Stimulated activated naive CD4-positive, alpha-beta T cell (primary cell): ENCODE results near the gene HOXC13.
A peak's percentile ranks its signal among the peaks of the same experiment; 100 is the strongest.

Source experiments
- DNase-seq, 6 experiments: peaks; one replicate each; lab custom pipeline; 2025; lab: John Stamatoyannopoulos, UW

HOXC13 gene

DNA sequence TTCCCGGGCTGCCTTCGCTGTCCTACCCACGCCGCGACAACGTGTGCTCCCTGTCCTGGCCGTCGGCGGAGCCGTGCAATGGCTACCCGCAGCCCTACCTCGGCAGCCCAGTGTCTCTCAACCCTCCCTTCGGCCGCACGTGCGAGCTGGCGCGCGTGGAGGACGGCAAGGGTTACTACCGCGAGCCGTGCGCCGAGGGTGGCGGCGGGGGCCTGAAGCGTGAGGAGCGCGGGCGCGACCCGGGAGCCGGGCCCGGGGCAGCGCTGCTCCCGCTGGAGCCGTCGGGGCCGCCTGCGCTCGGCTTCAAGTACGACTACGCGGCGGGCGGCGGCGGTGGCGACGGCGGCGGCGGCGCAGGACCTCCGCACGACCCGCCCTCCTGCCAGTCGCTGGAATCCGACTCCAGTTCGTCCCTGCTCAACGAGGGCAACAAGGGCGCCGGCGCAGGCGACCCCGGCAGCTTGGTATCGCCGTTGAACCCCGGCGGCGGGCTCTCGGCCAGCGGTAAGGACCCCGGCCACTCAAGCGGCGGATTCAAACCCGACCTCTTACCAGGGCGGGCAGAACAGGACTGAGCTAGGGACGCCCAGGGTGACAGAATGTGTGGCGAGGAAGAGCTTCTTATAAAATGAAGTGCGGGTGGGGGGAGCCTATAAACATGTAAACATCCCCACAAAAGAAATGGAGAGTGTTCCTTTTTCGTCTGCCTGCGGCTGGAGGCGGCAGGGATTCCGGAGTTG is 16.6 kb downstream of the HOXC13 start:
- peak in 1 of 6 experiments; percentile 41 for DNase-seq

DNA sequence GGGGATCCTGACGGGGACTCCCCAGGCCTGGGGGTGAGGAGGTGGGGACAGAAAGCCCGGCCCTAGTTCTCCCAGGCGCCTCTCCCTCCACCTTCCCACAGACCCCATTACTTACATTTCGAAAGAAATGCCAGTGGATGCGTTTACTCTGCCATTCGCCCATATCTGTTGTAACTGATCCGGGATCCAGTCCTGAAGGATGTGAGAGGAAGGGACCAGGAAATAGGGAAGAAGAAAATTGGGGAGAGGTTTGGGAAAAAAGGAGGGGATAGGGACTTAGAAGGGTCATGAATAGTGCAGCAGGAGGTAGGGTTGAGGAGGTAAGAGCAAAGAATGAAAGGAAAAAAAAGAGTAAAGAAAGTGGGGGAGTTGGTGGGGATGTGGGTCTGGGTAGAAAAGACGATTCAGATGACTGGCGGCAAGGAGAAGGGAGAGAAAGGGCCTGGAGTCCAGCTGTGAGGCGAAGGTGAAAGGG is 17.2 kb downstream of the HOXC13 start:
- DNase-seq = no peak

DNA sequence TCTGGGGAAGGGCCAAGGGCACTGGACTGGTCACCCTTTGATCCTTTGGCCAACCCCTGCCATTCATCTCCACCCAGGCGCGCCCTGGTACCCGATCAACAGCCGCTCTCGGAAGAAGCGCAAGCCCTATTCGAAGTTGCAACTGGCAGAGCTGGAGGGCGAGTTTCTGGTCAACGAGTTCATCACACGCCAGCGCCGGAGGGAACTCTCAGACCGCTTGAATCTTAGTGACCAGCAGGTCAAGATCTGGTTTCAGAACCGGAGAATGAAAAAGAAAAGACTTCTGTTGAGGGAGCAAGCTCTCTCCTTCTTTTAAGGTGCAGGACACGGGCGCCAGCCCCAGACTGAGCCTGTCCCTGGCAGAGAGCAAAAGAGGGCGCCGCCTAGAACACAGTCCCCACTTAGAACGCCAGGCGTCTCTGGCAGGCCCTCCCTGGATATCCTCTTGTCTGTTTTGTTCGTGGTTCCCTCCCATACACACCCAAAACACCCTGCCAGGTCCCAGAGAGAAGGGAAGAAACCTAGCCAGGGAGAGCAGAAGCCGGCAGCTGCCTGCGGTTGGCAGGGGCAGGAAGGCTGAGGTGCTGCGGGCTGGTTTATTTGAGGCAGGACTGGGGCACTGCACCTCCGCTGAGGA is 17.7 kb downstream of the HOXC13 start:
- DNase-seq = peak in 1 of 6 experiments; percentile 22

DNA sequence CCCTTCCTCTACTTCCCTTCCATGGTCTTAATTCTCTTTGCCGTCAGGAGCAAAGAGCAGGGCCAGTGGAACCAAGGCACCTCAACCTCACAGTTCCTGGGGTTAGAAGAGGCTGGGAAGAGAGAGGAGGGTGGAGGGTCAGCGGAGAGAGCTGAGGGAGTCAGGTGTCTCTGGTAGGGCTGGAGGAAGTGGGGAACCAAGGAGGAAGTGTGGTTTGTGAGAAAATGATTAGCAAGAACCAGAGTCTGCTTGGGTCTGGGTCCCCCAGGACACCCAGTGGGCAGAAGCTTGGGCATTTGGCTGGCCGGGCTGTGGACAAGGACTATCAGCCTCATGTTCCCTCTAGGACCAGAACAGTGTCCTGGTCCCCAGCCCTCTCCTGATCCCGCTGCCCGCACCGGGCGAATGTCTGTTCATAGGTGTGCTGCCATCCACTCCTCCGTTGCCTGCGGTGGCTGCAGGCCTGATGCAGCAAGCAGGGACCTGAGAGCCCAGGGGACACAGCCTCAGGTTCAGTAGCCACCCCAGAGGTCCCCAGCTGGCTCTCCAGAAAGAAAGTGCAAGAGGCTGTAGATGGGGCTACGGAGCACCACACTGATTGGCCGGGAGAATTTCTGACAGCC is 18.4 kb downstream of the HOXC13 start:
- DNase-seq = no peak

DNA sequence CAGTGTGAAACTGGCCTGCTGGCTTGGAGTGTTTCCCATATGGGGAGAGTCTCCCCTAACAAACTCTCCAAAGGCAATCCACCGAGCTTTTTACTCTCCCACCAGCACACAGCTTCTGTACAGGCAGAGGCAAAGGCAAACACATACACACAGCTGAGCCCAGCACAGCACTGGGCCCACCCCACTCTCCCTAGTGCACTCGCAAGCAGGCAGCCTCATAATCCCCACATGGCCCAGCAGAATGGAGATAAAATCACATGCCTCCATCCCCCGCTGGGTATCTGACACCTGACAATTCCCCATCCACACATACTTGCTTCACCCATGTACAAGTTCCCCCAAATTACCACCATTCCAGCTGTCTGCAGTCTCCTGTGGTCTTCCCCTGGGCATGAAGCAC is 19.5 kb downstream of the HOXC13 start:
- no peak for DNase-seq

DNA sequence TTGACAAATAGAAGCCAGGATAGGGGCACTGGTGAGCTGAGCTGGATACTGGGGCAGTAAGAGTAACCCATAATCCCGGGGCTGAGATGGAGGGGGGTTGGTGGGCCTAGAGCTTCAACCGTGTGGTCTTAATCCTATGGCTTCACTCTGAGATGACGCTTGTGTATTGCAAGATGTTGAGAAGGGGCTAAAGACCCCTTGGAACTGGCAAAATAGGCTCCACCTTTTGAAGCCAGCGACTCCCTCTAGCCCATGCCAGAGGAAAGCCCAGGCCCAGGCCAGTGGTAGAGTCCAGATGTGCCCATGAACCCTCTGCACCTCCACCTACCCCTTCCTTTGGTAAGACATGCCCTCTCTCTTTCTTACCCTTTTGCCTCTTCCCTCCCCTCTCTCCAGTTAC is 20.7 kb downstream of the HOXC13 start:
- DNase-seq = no peak

DNA sequence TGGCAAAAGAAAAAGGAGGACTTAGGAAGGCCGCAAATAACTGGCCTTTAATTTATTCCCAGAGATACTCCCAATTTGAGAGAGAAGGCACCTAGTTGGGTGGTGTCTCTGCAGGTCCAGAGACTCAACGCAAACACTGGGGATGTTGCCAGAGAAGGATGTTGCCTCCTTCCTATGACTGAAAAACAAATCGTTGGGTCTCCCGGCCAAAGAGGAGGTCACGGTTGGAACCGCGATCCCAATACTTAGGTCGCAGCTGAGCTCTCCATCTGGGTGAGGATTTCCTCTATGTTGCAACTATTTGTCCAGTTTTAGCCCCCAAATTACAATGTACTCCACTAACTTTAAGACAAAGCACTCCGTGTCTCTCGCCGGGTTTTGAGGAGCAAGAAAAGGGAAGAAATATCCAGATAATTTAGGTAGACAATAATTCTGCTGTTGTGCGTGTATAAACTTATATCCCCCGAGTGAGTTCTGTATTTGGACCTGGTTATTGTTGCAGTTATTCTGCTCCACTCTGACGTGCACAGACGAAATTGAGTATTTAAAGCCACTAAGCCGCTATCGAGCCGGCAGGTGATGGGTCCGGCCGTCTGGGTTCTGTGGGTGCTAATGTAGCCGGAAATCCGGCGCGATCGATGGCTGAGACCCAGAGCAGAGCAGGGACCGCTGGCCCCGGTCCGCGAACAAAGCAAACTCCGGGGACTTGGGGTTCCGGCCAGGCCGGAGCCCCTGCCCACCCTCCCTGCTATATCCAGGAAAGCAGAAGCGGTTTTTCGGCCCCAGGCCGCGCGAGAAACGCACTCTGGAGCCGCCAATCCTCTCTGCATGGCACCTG is 21.8 kb downstream of the HOXC13 start:
- DNase-seq = no peak

DNA sequence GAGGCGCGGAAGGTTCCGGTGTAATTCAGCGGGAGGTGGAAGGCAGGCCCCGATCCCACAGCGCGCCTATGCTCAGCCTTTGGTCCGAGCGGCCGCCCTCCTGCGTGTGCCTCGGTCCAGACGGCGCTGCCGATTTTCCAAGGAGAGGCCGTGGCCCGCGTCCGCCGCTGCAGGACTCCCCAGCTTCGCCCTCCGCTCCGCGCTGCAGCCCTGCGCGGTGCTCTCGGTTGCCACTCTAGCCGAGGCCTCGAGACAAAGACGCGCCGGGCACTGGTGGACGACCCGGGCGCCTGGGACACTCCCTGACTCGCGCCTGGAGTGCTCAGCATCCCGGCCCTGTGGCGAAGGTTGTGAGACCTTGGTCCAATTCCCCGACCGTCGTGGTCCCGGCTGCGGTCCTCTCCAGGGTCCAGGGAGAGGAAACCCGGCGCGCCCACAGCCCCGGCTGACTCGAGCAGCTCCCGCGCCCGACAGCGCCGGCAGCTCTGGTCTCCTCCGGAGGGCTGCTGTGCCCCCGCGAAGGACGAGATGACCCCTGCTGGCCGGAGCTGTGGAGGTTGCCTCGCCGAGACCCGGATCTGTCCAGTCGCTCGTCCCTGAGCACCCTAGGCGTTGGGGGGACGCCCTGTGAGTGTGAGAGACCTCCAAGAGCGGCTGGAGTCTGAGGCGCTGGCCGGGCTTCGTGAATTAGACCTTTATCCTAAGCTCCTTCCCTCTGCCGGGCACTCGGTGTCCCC is 22.6 kb downstream of the HOXC13 start:
- no peak for DNase-seq

DNA sequence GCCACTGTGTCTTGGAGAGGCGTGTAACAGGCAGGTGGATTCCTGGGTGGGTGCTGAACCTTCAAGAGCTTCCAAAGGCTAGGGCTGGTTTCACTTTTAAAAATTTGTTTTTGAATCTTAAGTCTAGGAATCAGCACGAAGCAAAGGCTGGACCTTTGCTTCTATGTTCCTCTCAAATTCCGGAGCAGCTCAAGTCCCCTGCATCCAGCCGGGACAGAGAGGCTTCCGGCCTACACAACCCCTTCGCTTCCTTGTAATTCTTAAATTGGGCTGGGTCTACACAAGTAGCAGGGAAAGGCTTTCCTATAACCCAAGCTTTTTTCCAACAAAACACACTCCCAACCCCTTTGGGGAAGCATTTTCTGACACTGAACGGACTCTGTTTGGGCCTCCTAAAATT is 24.4 kb downstream of the HOXC13 start:
- DNase-seq = no peak

DNA sequence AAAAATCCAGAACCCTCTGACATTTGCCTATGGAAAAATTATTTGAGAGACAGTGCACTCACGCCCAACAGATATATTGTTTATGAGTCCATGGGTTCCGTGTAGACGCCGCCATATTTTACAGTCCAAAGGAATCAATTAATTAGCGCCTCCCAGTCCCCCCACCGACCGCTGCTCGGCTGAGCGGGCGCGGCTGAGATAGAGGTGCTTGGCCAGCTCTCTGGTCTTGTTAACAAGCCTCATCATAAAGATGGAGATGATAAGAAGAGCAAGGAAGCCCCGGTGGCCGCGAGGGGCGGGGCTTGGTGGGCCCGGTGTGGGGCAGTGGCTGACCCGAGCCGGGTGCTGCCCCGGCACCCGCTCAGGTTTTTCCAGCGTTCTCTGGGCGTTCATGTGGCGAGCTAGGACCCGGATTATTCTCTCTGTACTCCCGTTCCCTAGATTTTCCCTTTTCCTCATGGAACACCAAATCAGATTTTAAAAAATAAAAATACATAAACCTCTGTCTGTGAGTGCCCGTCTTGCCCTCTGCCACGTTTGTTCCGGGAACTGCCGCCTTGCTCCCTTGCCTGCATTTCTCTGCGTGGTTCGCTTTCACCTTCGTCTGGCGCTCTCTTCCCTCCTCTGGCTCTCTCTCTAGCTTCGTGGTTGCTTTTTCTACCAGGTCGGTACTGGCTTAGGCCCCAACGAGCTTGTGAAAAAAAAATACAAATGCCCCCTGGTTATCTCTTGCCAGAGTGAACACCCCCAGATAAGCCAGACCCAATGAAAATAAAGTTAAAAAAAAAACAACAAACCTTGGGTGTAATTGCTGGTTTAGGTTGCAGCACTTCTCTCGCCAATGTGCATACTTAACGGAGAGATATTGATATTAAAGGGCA is 25.0 kb downstream of the HOXC13 start:
- no peak for DNase-seq

DNA sequence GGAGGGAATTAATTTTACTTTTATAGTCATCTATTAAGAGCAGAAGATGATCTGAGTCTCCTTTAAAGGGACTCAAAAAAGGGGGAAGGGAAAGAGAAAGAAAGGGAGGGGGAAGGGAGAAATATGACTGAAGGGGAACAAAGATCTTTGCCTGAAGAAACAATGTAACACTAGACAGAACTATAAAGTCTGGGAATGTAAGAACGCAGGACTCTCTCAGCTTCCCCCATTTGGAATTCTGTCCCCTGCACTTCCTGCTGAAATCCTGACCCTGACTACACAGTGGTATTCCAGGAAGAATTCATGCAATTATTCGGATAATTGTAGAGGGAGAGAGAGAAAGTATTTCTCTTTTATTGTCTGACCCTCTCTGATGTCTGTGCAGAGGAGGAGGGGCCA is 25.7 kb downstream of the HOXC13 start:
- no peak for DNase-seq

DNA sequence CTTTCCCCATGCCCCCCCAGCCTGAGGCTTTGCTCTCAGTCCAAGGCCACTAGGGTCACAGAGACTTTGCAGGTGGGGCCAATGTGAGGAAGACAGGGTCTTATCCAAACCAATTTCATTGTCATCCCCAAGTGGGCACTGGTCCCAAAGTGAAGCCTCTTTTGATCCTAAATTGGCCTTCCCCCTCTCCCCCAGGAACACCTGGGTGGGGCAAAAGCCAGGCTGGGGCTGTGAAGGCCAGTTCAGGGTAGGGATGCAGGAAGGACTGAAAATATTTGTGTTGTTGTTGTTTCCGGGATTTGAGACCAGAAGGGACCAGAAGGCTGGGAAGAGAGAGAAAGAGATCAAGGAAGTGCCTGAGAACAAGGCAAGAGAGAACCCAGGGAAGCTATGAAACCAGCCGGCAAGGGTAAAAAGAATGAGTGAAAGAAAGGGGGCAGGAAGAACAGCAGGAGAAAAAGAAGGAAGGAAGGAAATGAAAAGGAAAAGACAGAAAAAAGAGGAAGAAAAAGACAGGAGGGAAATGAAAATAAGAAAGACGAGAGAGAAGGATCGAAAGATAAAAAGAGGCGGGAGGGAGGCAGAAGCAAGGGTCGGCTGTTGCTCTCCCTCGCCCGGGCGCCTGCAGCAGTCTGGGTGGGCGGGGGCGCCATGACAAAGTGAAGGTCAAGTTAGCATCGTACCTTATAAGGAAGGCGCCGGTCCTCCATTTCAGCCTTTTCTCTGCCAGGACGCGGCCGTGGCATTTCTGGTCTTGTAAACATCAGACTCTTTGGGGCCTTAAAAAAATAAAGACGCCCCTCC is 26.9 kb downstream of the HOXC13 start:
- DNase-seq = no peak

DNA sequence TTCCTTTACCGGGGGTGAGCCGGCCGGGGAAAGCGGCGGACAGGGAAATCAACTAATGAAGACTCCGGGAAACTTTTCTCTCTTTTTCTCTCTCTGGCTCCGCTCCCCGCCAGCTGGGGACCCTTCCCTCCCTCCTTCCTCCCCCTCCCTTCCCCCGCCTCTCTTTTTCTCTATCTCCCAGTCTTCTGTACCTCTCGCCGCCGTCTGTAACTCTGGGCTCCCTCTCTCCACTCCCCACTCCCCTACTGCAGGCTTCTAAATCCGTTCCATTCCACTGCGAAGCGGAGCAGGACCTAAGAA is 27.4 kb downstream of the HOXC13 start:
- DNase-seq = no peak

DNA sequence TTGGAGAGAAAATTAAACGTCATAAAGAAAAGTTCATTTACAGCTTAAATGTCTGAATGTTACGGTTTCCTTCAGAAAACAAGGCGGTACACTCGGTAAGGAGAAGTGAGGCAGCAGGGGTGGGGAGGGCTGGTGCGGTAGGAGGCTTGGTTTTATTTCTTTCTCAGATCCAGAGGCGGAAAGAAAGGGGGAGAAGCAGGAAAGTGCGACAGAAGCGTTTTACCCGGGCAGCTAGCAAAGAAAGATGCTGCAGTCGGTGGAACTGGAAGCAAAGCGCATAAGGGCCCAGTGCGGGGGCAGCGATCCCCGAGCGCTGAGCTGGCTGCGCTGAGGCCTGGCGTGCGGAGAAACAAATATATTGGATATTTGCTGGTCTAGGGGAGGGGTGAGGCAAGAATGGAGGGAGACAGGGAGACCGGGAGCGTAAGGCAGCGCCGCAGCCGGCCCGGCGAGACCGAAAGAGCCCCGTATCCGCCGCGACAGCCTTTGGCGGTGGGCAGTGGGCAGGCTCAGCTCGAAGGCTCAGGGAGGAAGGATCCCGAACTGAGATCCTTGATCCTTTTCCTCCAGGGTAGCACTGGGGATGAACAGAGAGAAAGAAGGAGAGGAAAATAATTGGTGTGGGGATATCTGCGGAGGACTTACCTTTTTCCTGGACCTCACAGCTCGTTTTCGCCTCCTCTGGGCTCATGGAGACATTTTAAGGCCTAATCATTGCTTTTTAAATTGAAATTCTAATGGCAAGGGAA is 27.9 kb downstream of the HOXC13 start:
- no peak for DNase-seq

DNA sequence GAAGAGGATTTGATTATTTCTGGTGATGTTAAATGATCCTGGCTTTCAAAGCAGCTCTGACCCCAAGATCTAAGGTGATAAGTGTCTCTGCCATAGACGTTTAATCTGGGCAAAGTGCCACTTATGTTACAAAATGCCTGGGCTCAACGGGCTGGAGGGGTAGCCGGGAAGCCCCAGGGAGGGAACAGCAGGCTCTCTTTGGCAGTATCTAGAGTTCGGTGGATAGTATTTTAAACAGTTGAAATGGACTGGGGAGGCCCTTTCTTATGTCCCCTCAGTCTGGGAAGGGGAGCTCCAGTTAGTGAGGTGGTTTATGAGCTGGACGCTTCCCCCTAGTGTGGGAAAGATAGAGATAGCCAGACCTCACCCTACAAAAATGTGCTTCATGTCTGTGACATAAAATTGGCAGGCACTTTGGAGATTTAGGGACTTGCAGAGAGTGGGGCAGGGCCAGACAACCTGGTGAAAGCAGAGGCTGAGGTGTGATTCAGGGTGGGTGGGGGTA is 28.8 kb downstream of the HOXC13 start:
- DNase-seq = no peak

DNA sequence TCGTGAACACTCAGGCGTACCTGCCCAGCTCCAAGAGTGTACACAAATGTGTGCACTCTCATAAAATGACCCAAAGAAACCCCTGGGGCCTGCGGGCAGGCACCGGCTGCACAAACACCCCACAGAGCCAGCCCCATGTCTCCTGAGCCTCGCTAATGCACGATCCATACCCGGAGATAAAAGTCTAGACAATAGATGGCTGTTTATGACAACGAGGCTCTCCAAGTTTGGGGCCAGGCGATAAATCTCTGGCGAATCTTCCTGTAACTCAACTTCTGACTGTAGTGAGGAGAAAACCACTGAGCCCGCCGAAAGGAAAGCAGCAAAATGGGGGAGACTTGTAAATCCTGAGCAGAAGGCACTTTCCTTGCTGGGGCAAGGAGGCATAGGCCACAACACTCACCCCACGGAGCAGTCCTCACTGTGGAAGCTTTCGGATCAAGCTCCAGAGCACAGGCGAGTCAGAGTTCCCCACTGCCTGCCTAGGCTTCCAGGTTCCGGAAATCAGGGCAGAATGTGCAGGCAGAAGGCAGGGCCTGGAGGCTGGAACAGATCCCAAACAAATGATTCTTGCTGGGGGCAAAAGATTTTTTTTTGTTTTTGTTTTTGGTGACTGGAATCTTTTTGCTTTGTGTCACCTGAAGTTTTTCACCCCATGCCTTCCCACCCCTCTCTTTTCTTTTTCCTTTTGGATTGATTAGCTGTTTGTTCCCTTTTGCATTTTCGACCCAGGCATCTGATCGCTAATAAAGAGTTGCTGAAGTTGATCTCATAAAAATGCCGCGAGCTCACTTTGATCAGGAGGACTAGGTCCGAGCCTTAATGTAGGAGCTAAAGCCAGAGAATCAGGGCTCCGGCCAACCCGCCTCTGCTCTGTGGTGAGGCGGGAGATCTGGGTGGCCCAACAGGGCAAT is 29.8 kb downstream of the HOXC13 start:
- DNase-seq = no peak

DNA sequence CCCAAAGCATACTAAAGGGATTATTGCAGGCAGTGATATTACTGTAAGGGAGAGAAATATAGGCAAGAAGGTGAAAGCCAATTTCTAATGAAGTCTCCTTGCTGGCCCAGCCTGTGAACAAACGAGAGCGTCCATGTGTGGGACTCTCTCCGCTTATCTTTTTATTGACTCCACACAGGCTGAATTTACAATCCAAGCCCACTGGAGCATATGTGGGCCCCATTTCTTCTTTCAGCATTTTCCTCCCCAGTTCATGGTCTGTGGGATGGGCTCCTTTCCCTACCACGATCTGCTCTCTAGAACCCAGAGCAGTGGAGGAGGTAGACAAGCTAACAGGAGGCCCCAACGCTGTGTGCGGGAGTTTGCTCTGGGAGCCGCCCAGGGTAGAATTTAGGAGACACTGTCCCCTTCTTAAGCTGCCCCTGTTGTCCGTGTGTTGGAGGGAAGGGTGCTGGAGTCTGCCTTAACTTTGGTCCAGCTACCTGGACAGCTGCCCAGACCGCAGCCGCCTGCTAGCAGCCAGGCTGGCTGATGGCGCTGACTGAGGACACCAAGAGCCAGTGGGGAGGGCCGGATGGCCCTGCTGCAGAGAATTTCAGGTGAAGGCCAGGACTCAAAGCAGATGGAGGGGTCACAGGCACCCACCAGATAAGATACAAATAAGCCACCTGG is 31.1 kb downstream of the HOXC13 start:
- DNase-seq = no peak
